ENCODE data around the gene RAB8A. TPM values are rescaled to one million over a fixed set of nuclear protein-coding genes. Genes with fewer than 3 reads are reported as not detected.

Gene RAB8A
- total and polyA plus RNA-seq, 9 of the 15 experiments (the other 6 are each of a cell fraction or from before 2014, with no cell fraction given): 11.2 to 102 (median 53.2) TPM

GRCh38 chr19:16141043-16141442 lies 29.4 kb downstream of the RAB8A start (continued):
- TF ChIP-seq TAF7 (tag; IDR thresholded peaks at IDR 0.05): no peak
- TF ChIP-seq RCOR1 (IDR thresholded peaks at IDR 0.05; ENCODE audit: borderline replicate concordance in 1 of 2, low read depth in 2 of 2, low read length in 2 of 2): peak; percentile 11 to 90; a peak in 2 of 4 replicates
- TF ChIP-seq ATF7 (IDR thresholded peaks at IDR 0.05): 0 out of 2 replicates have a peak, but pooled peaks have one; percentile 17
- peak; percentile 47; the same call in 1 of the 2 replicates for TF ChIP-seq ESRRA (IDR thresholded peaks at IDR 0.05; ENCODE audit: borderline replicate concordance, low read depth)
- TF ChIP-seq ZNF175 (CRISPR knock-in tag; IDR thresholded peaks at IDR 0.05; ENCODE audit: low read depth): no peak
- no peak for TF ChIP-seq RFX1 (IDR thresholded peaks at IDR 0.05)
- TF ChIP-seq, protein P1, sequence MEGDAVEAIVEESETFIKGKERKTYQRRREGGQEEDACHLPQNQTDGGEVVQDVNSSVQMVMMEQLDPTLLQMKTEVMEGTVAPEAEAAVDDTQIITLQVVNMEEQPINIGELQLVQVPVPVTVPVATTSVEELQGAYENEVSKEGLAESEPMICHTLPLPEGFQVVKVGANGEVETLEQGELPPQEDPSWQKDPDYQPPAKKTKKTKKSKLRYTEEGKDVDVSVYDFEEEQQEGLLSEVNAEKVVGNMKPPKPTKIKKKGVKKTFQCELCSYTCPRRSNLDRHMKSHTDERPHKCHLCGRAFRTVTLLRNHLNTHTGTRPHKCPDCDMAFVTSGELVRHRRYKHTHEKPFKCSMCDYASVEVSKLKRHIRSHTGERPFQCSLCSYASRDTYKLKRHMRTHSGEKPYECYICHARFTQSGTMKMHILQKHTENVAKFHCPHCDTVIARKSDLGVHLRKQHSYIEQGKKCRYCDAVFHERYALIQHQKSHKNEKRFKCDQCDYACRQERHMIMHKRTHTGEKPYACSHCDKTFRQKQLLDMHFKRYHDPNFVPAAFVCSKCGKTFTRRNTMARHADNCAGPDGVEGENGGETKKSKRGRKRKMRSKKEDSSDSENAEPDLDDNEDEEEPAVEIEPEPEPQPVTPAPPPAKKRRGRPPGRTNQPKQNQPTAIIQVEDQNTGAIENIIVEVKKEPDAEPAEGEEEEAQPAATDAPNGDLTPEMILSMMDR (IDR thresholded peaks at IDR 0.05 in 2 of 3, conservative IDR thresholded peaks at IDR 0.05 in 1 of 3; ENCODE audit: insufficient read depth in 2 of 3, low read depth in 1 of 3, low read length in 3 of 3): peak; percentile 11 to 27 (median 19); a peak in 2 of 6 replicates
- no peak for TF ChIP-seq ZNF212 (CRISPR knock-in tag; IDR thresholded peaks at IDR 0.05)
- 0 out of 2 replicates have a peak, but pooled peaks have one; percentile 36 for TF ChIP-seq L3MBTL2 (IDR thresholded peaks at IDR 0.05)
- TF ChIP-seq KDM1A (IDR thresholded peaks at IDR 0.05): peak; percentile 75 to 90
- peak; percentile 35 for TF ChIP-seq CBFA2T3 (IDR thresholded peaks at IDR 0.05)
- peak in 1 of 2 experiments; percentile 27 for TF ChIP-seq E2F6 (IDR thresholded peaks at IDR 0.05; ENCODE audit: borderline replicate concordance in 1 of 2, extremely low read depth in 1 of 2, insufficient read depth in 1 of 2, insufficient read length in 1 of 2, low read depth in 1 of 2, low read length in 1 of 2, poor library complexity in 1 of 2, severe bottlenecking in 1 of 2)
- no peak for TF ChIP-seq ZNF592 (IDR thresholded peaks at IDR 0.05)
- TF ChIP-seq PTBP1 (IDR thresholded peaks at IDR 0.05; ENCODE audit: low read depth, low read length): peak; percentile 98
- no peak for TF ChIP-seq ZHX1 (conservative IDR thresholded peaks at IDR 0.05; ENCODE audit: low read length)
- peak; percentile 79; the same call in 1 of the 2 replicates for TF ChIP-seq ZNF121 (CRISPR knock-in tag; conservative IDR thresholded peaks at IDR 0.05)
- 0 out of 2 replicates have a peak, but pooled peaks have one; percentile 11 for TF ChIP-seq NCOR1 (IDR thresholded peaks at IDR 0.05)
- TF ChIP-seq NCOA4 (IDR thresholded peaks at IDR 0.05; ENCODE audit: partially characterized antibody): no peak
- no peak for TF ChIP-seq CBX2 (IDR thresholded peaks at IDR 0.05; ENCODE audit: insufficient read depth, low read length, poor library complexity, severe bottlenecking)
